Fibroblast of villous mesenchyme (primary cell): ENCODE measurements around the gene MRPS5. TPM values are rescaled to one million over a fixed set of nuclear protein-coding genes. Genes with fewer than 3 reads are reported as not detected.

Experiments used
- DNase-seq: peaks from one replicate; pipeline ENCODE4 v3.0.0-alpha.2; 2010; ENCODE audit warnings: low read depth
- H3K4me3 ChIP-seq: 2 replicates; pipeline ENCODE4 v1.5.1; 2011; ENCODE audit warnings: low read depth, mild to moderate bottlenecking, low read length
- CTCF ChIP-seq: IDR thresholded peaks from 2 replicates; pipeline ENCODE4 v1.5.1; 2012; ENCODE audit warnings: low read depth, mild to moderate bottlenecking, low read length; ENCODE audit not compliant: insufficient read depth
- total RNA-seq: library from RNA; depleted of rRNA; stranded (reverse); fragments of >200 nt; gene quantifications from 2 replicates; pipeline ENCODE4 v1.2.3, GENCODE V29; 2012

The MRPS5 gene
- total RNA-seq, 1 donor = 32.0 TPM

DNA sequence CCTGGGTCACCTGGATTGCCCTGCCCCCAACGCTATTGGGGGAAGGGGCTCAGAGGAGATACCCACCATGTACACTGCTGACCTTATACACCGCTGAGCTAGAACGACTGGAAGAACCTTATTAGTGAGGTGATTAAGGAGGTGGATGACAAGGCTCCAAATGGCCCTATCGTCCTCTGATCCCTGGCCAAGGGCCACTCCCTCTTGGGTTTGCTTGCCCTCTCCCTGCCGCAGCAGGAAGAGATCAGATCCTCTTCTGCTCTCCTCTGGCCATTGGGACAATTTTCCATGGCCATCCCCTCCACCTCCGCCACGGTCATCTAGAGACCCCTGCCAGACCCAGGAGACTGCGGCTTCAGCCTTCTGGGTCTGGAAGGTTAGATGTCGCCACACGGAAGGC, 36.8 kb upstream of the MRPS5 start:
- TF ChIP-seq CTCF = no peak
- DNase-seq = no peak
- peak overlapping the region; percentile 81 for H3K4me3 ChIP-seq

DNA sequence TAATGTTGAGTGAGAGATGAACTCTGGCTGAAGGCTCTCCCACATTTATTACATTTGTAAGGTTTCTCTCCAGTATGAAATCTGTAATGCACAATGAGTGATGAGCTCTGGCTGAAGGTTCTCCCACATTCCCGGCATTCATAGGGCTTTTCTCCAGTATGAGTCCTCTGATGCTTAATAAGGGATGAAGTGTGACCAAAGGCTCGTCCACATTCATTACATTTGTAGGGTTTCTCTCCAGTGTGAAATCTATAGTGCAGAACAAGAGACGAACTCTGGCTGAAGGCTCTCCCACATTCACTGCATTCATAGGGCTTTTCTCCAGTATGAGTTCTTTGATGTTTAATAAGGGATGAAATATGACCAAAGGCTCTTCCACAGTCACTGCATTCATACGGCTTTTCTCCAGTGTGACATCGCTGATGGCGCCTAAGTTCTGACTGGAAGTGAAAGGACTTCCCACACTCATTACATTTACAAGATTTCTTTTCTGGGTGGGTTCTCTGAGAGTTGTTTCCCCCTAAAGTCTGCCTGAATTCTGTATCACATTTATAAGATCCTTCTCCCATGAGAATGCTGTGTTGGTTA, 27.9 kb upstream of the MRPS5 start:
- no peak for TF ChIP-seq CTCF
- no peak overlapping the region for H3K4me3 ChIP-seq
- DNase-seq = no peak

GRCh38 chr2:95143838-95144237, 22.2 kb upstream of the MRPS5 start:
- TF ChIP-seq CTCF = no peak
- no peak for DNase-seq
- no peak overlapping the region for H3K4me3 ChIP-seq

DNA sequence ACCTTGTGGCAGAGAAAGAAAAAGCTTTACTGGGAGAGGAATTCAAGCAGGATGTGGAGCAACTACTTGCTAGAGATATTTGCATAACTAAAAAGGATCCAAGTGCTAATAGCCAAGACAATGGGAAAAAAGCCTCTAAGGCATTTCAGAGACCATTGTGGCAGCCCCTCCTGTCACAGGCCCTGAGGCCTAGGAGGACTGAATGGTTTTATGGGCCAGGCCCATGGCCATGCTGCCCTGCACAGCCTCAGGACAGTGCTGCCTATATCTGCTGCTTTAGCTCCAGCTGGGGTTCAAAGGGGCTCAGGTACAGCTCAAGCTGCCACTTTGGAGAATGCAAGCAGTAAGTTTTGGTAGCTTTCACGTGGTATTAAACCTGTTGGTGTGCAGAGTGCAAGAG, 17.1 kb upstream of the MRPS5 start:
- no peak for TF ChIP-seq CTCF
- no peak overlapping the region for H3K4me3 ChIP-seq
- no peak for DNase-seq

DNA sequence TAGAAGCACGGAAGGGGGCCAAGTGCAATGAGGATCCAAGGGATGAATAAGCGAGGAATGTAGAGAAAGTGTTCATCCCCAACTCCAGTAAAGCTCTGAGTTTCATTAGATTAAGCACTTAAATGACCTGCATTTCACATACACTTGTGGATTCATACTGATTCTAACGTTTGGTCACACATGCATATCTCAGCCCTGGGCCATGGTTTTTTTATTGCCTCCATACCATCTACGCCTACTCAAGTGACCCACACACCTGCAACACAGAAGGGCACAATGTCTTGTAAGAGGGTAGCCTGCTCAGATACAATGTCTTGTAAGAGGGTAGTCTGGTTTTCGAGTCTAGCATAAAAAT, 566 bp upstream of the MRPS5 start:
- H3K4me3 ChIP-seq = peak overlapping the region; percentile 99
- DNase-seq = no peak
- TF ChIP-seq CTCF = no peak

GRCh38 chr2:95121093-95121406, 558 bp downstream of the MRPS5 start:
- DNase-seq = peak; percentile 55
- no peak for TF ChIP-seq CTCF
- peak overlapping the region; percentile 99 for H3K4me3 ChIP-seq

DNA sequence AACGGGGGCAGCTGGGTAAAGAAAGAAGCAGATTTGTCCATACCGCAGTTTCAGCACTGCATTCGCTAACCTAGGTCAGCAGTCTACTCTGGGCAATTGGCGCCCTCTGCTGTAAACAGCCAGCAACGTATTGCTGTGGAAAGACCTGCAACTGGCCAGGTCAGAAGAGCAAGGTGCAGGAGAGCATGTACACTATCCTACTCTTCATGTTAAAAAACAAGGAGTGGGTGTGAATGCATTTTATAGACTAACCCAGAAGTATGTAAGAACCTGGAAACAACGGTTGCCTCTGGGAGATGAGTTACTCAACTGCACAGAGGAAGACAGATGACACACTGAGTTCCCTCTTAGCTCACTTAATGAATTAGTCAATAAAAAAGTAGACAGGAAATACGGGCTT, 6.2 kb downstream of the MRPS5 start:
- peak; percentile 80 for TF ChIP-seq CTCF
- DNase-seq = peak; percentile 66

More for the DNA sequence above, 6.2 kb downstream of the MRPS5 start:
- no peak overlapping the region for H3K4me3 ChIP-seq
